Uterus (tissue), 4 donors: ENCODE results near the gene TUBB4B. TPM values are rescaled to one million over a fixed set of nuclear protein-coding genes. Genes with fewer than 3 reads are reported as not detected.

ENCODE experiments used
- DNase-seq, 2 donors: peaks; one replicate each; pipeline ENCODE4 v3.0.0-alpha.2; 2019 to 2020
- H3K27ac ChIP-seq, 2 donors: fragments of 200-600 bp; sonication (generic); 1 replicate in 1 of 2; 2 replicates in 1 of 2; pipeline ENCODE4 v1.5.1; 2016 to 2018
- H3K27me3 ChIP-seq, 2 donors: fragments of 200-600 bp; sonication (generic); one replicate each; pipeline ENCODE4 v1.5.1; 2018 to 2019; ENCODE audit warnings: control low read depth in 1 of 2
- H3K36me3 ChIP-seq, 2 donors: fragments of 200-600 bp; sonication (generic); one replicate each; pipeline ENCODE4 v1.5.1; 2019; ENCODE audit warnings: control low read depth in 1 of 2
- H3K4me1 ChIP-seq, 2 donors: fragments of 200-600 bp; sonication (generic); one replicate each; pipeline ENCODE4 v1.5.1; 2018 to 2019; ENCODE audit warnings: control low read depth in 1 of 2
- H3K4me3 ChIP-seq, 2 donors: fragments of 200-600 bp; sonication (generic); 1 replicate in 1 of 2; 2 replicates in 1 of 2; pipeline ENCODE4 v1.5.1; 2018 to 2019; ENCODE audit warnings: mild to moderate bottlenecking in 1 of 2
- H3K9me3 ChIP-seq, 2 donors: fragments of 200-600 bp; sonication (generic); one replicate each; pipeline ENCODE4 v1.5.1; 2019; ENCODE audit warnings: control low read depth in 1 of 2
- POLR2A ChIP-seq, 2 donors: fragments of 450-650 bp; IDR thresholded peaks; one replicate each; pipeline ENCODE4 v1.6.1; 2016; ENCODE audit warnings: antibody characterized with exemption in 2 of 2, mild to moderate bottlenecking in 1 of 2, moderate library complexity in 1 of 2
- intact Hi-C: fragments of 100-400 bp; cut with DNase I; formaldehyde crosslinking; loops from one replicate; pipeline ENCODE4 v1.15.1; 2023; ENCODE audit warnings: low total_unique reads
- total RNA-seq, 4 donors: library from RNA; depleted of rRNA in 3 of 4; stranded (reverse); fragments of >200 nt in 3 of 4; gene quantifications; one replicate each; pipeline versions ENCODE4 v1.1.0 to v1.2.4, GENCODE V29; 2014 to 2023
- TF ChIP-seq, protein P1 (sequence below), 4 experiments: fragments of 200-600 bp in 2 of 4; fragments of 450-650 bp in 2 of 4; sonication (generic) in 2 of 4; IDR thresholded peaks; one replicate each; pipeline ENCODE4 v1.5.1; 2016 to 2019; ENCODE audit warnings: antibody characterized with exemption in 4 of 4, mild to moderate bottlenecking in 2 of 4, moderate library complexity in 1 of 4
- donor health status: DM: yes; HTN: yes; CAD: no.

TUBB4B gene
- total RNA-seq, 4 donors from 2014 or later: 91.5 to 174 (median 139) TPM

DNA sequence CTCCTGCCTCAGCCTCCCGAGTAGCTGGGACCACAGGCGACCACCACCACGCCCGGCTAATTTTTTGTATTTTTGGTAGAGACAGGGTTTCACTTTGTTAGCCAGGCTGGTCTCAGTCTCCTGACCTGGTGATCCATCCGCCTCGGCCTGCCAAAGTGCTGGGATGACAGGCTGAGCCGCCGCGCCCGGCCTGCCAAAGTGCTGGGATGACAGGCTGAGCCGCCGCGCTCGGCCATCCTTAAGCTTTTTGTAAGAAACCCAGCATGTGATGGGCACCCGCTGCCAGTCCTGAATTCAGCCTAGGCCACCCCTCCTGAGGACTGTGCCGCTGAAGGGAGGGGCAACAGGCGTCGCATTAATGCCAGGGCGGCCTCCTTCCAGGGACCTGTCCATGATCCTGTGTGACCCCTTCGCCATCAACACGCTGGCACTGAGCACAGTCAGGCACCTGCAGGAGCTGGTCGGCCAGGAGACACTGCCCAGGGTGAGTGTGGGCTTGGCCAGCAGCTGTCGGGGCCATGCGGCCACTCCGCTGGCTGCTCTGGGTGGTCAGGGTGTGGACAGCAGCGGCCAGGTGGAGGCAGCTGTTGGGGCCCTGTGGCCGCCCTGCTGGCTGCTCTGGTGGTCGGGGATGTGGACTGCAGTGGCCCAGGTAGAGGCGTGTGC lies 24.5 kb downstream of the TUBB4B start:
- Histone ChIP-seq H3K36me3 (no peaks in the 10 kb centered on the region), H3K27me3 (no peaks in the 10 kb centered on the region), H3K4me1 (no peaks in the 10 kb centered on the region), H3K27ac (no peak overlapping the region), H3K9me3 (no peaks in the 10 kb centered on the region), H3K4me3 (no peak overlapping the region)
- intact Hi-C loops: no loop called here
- TF ChIP-seq, protein P1, sequence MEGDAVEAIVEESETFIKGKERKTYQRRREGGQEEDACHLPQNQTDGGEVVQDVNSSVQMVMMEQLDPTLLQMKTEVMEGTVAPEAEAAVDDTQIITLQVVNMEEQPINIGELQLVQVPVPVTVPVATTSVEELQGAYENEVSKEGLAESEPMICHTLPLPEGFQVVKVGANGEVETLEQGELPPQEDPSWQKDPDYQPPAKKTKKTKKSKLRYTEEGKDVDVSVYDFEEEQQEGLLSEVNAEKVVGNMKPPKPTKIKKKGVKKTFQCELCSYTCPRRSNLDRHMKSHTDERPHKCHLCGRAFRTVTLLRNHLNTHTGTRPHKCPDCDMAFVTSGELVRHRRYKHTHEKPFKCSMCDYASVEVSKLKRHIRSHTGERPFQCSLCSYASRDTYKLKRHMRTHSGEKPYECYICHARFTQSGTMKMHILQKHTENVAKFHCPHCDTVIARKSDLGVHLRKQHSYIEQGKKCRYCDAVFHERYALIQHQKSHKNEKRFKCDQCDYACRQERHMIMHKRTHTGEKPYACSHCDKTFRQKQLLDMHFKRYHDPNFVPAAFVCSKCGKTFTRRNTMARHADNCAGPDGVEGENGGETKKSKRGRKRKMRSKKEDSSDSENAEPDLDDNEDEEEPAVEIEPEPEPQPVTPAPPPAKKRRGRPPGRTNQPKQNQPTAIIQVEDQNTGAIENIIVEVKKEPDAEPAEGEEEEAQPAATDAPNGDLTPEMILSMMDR (IDR thresholded peaks at IDR 0.05): no peak
- no peak for TF ChIP-seq POLR2A (IDR thresholded peaks at IDR 0.05)
- DNase-seq: no peak

DNA sequence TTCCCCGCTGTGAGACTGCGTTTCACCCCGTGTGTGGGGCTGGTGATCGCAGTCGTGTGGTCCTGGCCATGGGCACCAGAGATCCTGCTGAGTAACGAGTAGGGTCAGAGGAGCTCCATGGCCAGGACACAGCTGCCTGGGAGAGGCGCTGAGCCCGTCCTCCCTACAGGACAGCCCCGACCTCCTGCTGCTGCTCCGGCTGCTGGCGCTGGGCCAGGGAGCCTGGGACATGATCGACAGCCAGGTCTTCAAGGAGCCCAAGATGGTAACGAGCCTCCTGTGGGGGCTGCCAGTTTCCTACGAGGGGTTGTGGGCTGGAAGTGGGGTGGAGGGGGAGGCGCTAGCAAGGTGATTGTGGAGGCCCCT lies 25.1 kb downstream of the TUBB4B start:
- no peak for DNase-seq

DNA sequence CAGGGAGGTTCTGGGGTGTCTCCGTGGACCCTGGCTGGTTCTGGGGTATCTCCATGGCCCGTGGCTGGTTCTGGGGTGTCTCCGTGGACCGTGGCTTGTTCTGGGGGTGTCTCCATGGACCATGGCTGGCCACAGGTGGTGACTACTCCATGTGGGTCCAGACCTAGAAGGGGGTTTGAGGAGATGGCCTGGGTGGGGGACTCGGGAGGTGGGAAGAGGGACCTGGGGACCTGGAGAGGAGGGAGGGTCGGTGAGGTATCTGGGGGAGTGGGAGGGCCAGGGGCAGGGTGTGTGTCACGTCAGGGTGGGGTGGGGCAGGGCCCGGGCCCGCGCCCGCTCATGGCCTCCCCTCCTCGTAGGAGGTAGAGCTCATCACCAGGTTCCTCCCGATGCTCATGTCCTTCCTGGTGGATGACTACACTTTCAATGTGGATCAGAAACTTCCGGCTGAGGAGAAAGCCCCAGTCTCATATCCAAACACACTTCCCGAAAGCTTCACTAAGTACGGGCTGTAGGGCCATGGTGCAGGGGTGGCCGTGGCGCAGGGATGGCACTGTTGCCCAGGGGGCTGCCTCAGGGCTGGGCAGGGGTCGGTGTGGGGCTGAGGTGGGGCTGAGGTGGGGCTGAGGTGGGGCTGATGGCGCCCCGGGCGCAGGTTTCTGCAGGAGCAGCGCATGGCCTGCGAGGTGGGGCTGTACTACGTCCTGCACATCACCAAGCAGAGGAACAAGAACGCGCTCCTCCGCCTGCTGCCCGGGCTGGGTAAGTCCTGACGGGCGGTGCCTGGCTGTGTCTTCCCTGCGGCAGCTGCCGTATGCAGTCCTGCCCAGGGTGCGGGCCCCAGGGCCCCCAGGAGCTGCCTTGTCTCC lies 25.7 kb downstream of the TUBB4B start:
- Histone ChIP-seq H3K4me3 (no peak overlapping the region), H3K27me3 (no peaks in the 10 kb centered on the region), H3K4me1 (no peaks in the 10 kb centered on the region), H3K9me3 (no peaks in the 10 kb centered on the region), H3K36me3 (no peaks in the 10 kb centered on the region), H3K27ac (no peak overlapping the region)
- intact Hi-C loops: no loop called here
- no peak for DNase-seq
- TF ChIP-seq, protein P1 (IDR thresholded peaks at IDR 0.05): no peak
- TF ChIP-seq POLR2A (IDR thresholded peaks at IDR 0.05): no peak

More for the DNA sequence above, 25.1 kb downstream of the TUBB4B start:
- Histone ChIP-seq H3K9me3 (no peaks in the 10 kb centered on the region), H3K4me1 (no peaks in the 10 kb centered on the region), H3K4me3 (no peak overlapping the region), H3K36me3 (no peaks in the 10 kb centered on the region), H3K27ac (no peak overlapping the region), H3K27me3 (no peaks in the 10 kb centered on the region)
- intact Hi-C loops: no loop called here
- TF ChIP-seq, protein P1 (IDR thresholded peaks at IDR 0.05): no peak
- TF ChIP-seq POLR2A (IDR thresholded peaks at IDR 0.05): no peak

DNA sequence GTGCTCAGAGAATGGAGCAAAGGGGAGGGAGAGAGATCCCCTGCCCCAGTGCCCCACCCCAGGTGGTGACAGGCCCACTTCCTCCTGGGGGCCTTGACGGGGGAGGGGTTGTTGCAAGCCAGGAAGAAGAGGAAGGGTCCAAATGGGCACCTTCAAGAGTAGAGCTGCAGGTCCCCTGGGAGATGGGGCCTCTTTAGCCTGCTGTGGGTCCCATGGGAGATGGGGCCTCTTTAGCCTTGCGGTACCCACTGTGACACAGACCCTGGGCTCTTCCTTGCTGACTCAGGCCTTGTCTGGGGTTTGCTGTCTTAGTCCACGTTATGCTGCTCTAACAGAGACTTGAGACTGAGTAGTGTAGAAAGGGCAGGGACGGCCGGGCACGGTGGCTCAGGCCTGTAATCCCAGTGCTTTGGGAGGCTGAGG lies 26.9 kb downstream of the TUBB4B start:
- intact Hi-C loops: no loop called here
- H3K27ac ChIP-seq: no peak overlapping the region
- no peaks in the 10 kb centered on the region for H3K9me3 ChIP-seq
- DNase-seq: no peak
- H3K4me3 ChIP-seq: no peak overlapping the region
- H3K36me3 ChIP-seq: no peaks in the 10 kb centered on the region
- no peaks in the 10 kb centered on the region for H3K4me1 ChIP-seq
- TF ChIP-seq, protein P1 (IDR thresholded peaks at IDR 0.05): no peak
- no peak for TF ChIP-seq POLR2A (IDR thresholded peaks at IDR 0.05)
- no peaks in the 10 kb centered on the region for H3K27me3 ChIP-seq
